Fibroblast of mammary gland (primary cell): Measurements from ENCODE around the gene METTL22.

ENCODE experiments used
- DNase-seq: peaks from one replicate; pipeline ENCODE4 v3.0.0-alpha.2; 2010; ENCODE audit warnings: low read depth
- H3K4me3 ChIP-seq: 2 replicates; pipeline ENCODE4 v1.5.1; 2011; ENCODE audit warnings: low read depth, mild to moderate bottlenecking, low read length, moderate library complexity; ENCODE audit not compliant: control insufficient read depth
- CTCF ChIP-seq: conservative IDR thresholded peaks from 2 replicates; pipeline ENCODE4 v1.5.1; 2011; ENCODE audit warnings: low read depth, low read length, inconsistent platforms; ENCODE audit not compliant: control insufficient read depth, insufficient read depth

The METTL22 gene

GRCh38 chr16:8686031-8686621 lies 64.6 kb downstream of the METTL22 start:
- no peak overlapping the region for H3K4me3 ChIP-seq
- TF ChIP-seq CTCF, result no peak
- no peak for DNase-seq

- no peak for DNase-seq
- TF ChIP-seq CTCF, result no peak
- H3K4me3 ChIP-seq, result no peak overlapping the region
Measured at GRCh38 chr16:8686879-8687278, 65.4 kb downstream of the METTL22 start.

- H3K4me3 ChIP-seq, result no peak overlapping the region
- no peak for TF ChIP-seq CTCF
- no peak for DNase-seq
Measured at GRCh38 chr16:8689686-8690085, 68.2 kb downstream of the METTL22 start.

GRCh38 chr16:8691728-8692127 lies 70.2 kb downstream of the METTL22 start:
- no peak overlapping the region for H3K4me3 ChIP-seq
- TF ChIP-seq CTCF, result no peak
- DNase-seq, result no peak

- H3K4me3 ChIP-seq, result no peak overlapping the region
- no peak for DNase-seq
- no peak for TF ChIP-seq CTCF
Measured at GRCh38 chr16:8694795-8695728, 73.6 kb downstream of the METTL22 start.

GRCh38 chr16:8696880-8697279 lies 75.4 kb downstream of the METTL22 start:
- H3K4me3 ChIP-seq, result no peak overlapping the region
- DNase-seq, result no peak
- TF ChIP-seq CTCF, result no peak

GRCh38 chr16:8697965-8698364 lies 76.5 kb downstream of the METTL22 start:
- H3K4me3 ChIP-seq, result no peak overlapping the region
- TF ChIP-seq CTCF, result no peak
- DNase-seq, result no peak
